Stomach (tissue), 4 donors: ENCODE measurements around the gene IFRD2.

ENCODE experiments used
- EP300 ChIP-seq: sonication (generic); formaldehyde crosslinking; IDR thresholded peaks from one replicate; pipeline ENCODE4 v1.6.1; 2017; ENCODE audit warnings: antibody characterized with exemption
- POLR2AphosphoS5 ChIP-seq, 3 donors: sonication (generic); formaldehyde crosslinking; IDR thresholded peaks; one replicate each; pipeline ENCODE4 v1.6.1; 2016; ENCODE audit warnings: antibody characterized with exemption in 3 of 3
- TF ChIP-seq, protein P1 (sequence below), 7 experiments: fragments of 450-650 bp in 4 of 7; fragments of 200-600 bp in 3 of 7; sonication (generic) in 3 of 7; IDR thresholded peaks; one replicate each; pipeline ENCODE4 v1.5.1; 2016 to 2019; ENCODE audit warnings: antibody characterized with exemption in 7 of 7, control low read depth in 2 of 7, mild to moderate bottlenecking in 1 of 7

DNA sequence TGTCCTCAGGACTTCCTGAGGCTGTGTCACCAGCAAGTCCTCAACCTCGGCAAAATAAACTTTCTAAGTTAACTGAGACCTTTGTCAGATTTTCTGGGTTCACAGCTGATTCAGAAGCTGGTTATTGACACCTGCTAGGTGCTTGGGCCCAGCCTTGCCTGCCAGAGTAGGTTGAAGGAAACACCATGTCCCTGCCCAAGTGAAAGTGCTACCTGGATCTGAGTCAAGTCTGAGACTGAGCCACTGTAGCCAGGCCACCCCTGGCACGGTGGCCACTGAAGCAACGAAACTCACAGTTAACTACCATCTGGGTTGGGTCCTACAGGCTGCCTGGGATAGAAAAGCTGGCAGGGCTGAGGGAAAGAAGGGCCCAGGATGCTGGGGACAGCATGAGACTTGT lies 22.1 kb upstream of the IFRD2 start:
- TF ChIP-seq POLR2AphosphoS5 (IDR thresholded peaks at IDR 0.05), result peak in 1 of 3 donors; percentile 29
- no peak for TF ChIP-seq EP300
- TF ChIP-seq, protein P1, sequence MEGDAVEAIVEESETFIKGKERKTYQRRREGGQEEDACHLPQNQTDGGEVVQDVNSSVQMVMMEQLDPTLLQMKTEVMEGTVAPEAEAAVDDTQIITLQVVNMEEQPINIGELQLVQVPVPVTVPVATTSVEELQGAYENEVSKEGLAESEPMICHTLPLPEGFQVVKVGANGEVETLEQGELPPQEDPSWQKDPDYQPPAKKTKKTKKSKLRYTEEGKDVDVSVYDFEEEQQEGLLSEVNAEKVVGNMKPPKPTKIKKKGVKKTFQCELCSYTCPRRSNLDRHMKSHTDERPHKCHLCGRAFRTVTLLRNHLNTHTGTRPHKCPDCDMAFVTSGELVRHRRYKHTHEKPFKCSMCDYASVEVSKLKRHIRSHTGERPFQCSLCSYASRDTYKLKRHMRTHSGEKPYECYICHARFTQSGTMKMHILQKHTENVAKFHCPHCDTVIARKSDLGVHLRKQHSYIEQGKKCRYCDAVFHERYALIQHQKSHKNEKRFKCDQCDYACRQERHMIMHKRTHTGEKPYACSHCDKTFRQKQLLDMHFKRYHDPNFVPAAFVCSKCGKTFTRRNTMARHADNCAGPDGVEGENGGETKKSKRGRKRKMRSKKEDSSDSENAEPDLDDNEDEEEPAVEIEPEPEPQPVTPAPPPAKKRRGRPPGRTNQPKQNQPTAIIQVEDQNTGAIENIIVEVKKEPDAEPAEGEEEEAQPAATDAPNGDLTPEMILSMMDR (IDR thresholded peaks at IDR 0.05), result no peak
